Measurements from ENCODE around the gene TM4SF5.

DNA sequence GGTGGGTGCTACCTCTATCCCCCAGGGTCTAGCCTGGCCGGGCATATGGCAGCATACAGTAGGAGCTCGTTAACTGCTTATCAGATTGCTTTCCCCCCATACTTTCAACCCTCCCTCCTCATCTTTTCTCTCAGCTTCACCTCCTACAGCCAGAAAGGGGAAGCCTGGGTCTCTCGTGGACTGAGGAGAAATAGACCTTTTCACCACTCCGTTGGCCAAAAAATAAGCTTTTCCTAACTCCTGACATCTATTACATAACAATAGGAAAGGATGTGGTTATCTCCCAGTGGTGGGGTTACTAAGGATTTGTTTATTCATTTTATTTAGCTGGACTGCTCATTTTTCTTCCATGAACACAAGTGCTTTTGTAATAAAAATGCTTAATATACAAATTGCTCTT is 23.0 kb upstream of the TM4SF5 start:
- TF ChIP-seq POLR2A (IDR thresholded peaks at IDR 0.05): no peak
- TF ChIP-seq POLR2AphosphoS5 (IDR thresholded peaks at IDR 0.05): no peak
- TF ChIP-seq, protein P1, sequence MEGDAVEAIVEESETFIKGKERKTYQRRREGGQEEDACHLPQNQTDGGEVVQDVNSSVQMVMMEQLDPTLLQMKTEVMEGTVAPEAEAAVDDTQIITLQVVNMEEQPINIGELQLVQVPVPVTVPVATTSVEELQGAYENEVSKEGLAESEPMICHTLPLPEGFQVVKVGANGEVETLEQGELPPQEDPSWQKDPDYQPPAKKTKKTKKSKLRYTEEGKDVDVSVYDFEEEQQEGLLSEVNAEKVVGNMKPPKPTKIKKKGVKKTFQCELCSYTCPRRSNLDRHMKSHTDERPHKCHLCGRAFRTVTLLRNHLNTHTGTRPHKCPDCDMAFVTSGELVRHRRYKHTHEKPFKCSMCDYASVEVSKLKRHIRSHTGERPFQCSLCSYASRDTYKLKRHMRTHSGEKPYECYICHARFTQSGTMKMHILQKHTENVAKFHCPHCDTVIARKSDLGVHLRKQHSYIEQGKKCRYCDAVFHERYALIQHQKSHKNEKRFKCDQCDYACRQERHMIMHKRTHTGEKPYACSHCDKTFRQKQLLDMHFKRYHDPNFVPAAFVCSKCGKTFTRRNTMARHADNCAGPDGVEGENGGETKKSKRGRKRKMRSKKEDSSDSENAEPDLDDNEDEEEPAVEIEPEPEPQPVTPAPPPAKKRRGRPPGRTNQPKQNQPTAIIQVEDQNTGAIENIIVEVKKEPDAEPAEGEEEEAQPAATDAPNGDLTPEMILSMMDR (IDR thresholded peaks at IDR 0.05 in 8 of 11, conservative IDR thresholded peaks at IDR 0.05 in 3 of 11): no peak

Data from spleen (tissue), 7 donors.